Measurements from ENCODE around the gene CXCR4. TPM values are rescaled to one million over a fixed set of nuclear protein-coding genes. Genes with fewer than 3 reads are reported as not detected.

Gene CXCR4
- total and polyA plus RNA-seq, 2 donors (not counting 1 experiment from before 2014, with no cell fraction given) = 1,832 to 2,119 TPM

GRCh38 chr2:136130045-136130444 lies 12.1 kb upstream of the CXCR4 start:
- no peak overlapping the region for H2AFZ ChIP-seq (ENCODE audit: insufficient read depth, low read depth, low read length, poor library complexity, severe bottlenecking)
- DNase-seq (peak; percentile 18), ATAC-seq (ENCODE audit: low read depth) (no peak)
- 100% methylated on average over 2 of the region's 3 CpGs for WGBS (ENCODE audit: insufficient coverage)
- no peaks in the 10 kb centered on the region for H3K36me3 ChIP-seq (replicated peaks in 1 of 2; ENCODE audit: control extremely low read depth in 1 of 2, control insufficient read depth in 1 of 2, extremely low read depth in 1 of 2, insufficient read depth in 2 of 2, low read length in 1 of 2)
- Mint-ChIP-seq H3K9me3 (ENCODE audit: insufficient read depth) (no peaks in the 10 kb centered on the region), H3K27ac (peak overlapping the region; percentile 96), H3K27me3 (no peaks in the 10 kb centered on the region), H3K4me1 (peaks cover 94% of the 10 kb centered on the region), H3K4me3 (peak overlapping the region; percentile 83)
- peak overlapping the region; percentile 98 to 99 for H3K27ac ChIP-seq (ENCODE audit: low read length in 2 of 2)
- peaks cover 96 to 98% of the 10 kb centered on the region in 2 donors for H3K4me1 ChIP-seq (ENCODE audit: control insufficient read depth in 2 of 2, insufficient read depth in 2 of 2, low read length in 2 of 2)
- peak overlapping the region in 1 of 5 experiments; percentile 11 for H3K4me3 ChIP-seq (ENCODE audit: control extremely low read depth in 1 of 5, extremely low read depth in 1 of 5, insufficient read depth in 1 of 5, low read depth in 2 of 5, low read length in 4 of 5)
- H3K79me2 ChIP-seq (ENCODE audit: control insufficient read depth, insufficient read depth, low read length) = peaks cover 26% of the 10 kb centered on the region
- CTCF ChIA-PET = interaction anchor here (0.6 to 10.8 kb wide), 11 partner anchors 10 to 293 kb away, joined by 4 to 97 read pairs (median 10); no protein-coding TSS in a partner anchor
- peak overlapping the region; percentile 72 for H3K9ac ChIP-seq (ENCODE audit: low read length)
- intact Hi-C loops (cut with micrococcal nuclease) = loop anchor here (10.0 kb wide), 1 partner anchor 595 kb away; the partner anchor contains the start of genes R3HDM1 and ZRANB3
- H4K20me1 ChIP-seq (ENCODE audit: control insufficient read depth, insufficient read depth, low read length, poor library complexity, severe bottlenecking) = no peaks in the 10 kb centered on the region
- H3K9me3 ChIP-seq (ENCODE audit: control extremely low read depth in 1 of 3, control insufficient read depth in 2 of 3, insufficient read depth in 1 of 3, low read length in 2 of 3) = no peaks in the 10 kb centered on the region
- POLR2A ChIA-PET = interaction anchor here (1.5 to 15.5 kb wide), 8 partner anchors 14 to 252 kb away, joined by 6 to 405 read pairs (median 44); partner anchors contain the start of gene CXCR4
- no peaks in the 10 kb centered on the region for H3K27me3 ChIP-seq (replicated peaks in 1 of 4; ENCODE audit: control extremely low read depth in 1 of 4, control insufficient read depth in 3 of 4, insufficient read depth in 4 of 4, low read length in 3 of 4)
- no peak for TF ChIP-seq EZH2 (IDR thresholded peaks at IDR 0.05; ENCODE audit: borderline replicate concordance, insufficient read depth, low read depth, low read length, poor library complexity, severe bottlenecking)
- no peak for TF ChIP-seq CTCF (IDR thresholded peaks at IDR 0.05)
- peak overlapping the region; percentile 70 for H3K4me2 ChIP-seq (replicated peaks; ENCODE audit: low read depth, low read length, poor library complexity, severe bottlenecking)

- peak overlapping the region; percentile 98 to 99 for H3K27ac ChIP-seq (ENCODE audit: low read length in 2 of 2)
- Mint-ChIP-seq H3K27ac (peak overlapping the region; percentile 96), H3K4me3 (peak overlapping the region; percentile 83), H3K9me3 (ENCODE audit: insufficient read depth) (no peaks in the 10 kb centered on the region), H3K27me3 (no peaks in the 10 kb centered on the region), H3K4me1 (peaks cover 94% of the 10 kb centered on the region)
- WGBS (ENCODE audit: insufficient coverage) = 29% methylated on average over 3 of the region's 4 CpGs
- no peak for TF ChIP-seq CTCF (IDR thresholded peaks at IDR 0.05)
- H3K4me3 ChIP-seq (ENCODE audit: control extremely low read depth in 1 of 5, extremely low read depth in 1 of 5, insufficient read depth in 1 of 5, low read depth in 2 of 5, low read length in 4 of 5) = peak overlapping the region in 2 of 5 experiments; percentile 4 to 11
- POLR2A ChIA-PET = interaction anchor here (0.9 to 15.5 kb wide), 9 partner anchors 13 to 253 kb away, joined by 3 to 405 read pairs (median 39); partner anchors contain the start of gene CXCR4
- H4K20me1 ChIP-seq (ENCODE audit: control insufficient read depth, insufficient read depth, low read length, poor library complexity, severe bottlenecking) = no peaks in the 10 kb centered on the region
- H3K9me3 ChIP-seq (ENCODE audit: control extremely low read depth in 1 of 3, control insufficient read depth in 2 of 3, insufficient read depth in 1 of 3, low read length in 2 of 3) = no peaks in the 10 kb centered on the region
- CTCF ChIA-PET = interaction anchor here (0.6 to 10.8 kb wide), 11 partner anchors 10 to 294 kb away, joined by 4 to 97 read pairs (median 7); no protein-coding TSS in a partner anchor
- DNase-seq = peak; percentile 73
- H3K4me2 ChIP-seq (replicated peaks; ENCODE audit: low read depth, low read length, poor library complexity, severe bottlenecking) = peak overlapping the region; percentile 70
- H3K79me2 ChIP-seq (ENCODE audit: control insufficient read depth, insufficient read depth, low read length) = peaks cover 26% of the 10 kb centered on the region
- no peaks in the 10 kb centered on the region for H3K36me3 ChIP-seq (replicated peaks in 1 of 2; ENCODE audit: control extremely low read depth in 1 of 2, control insufficient read depth in 1 of 2, extremely low read depth in 1 of 2, insufficient read depth in 2 of 2, low read length in 1 of 2)
- peaks cover 96 to 98% of the 10 kb centered on the region in 2 donors for H3K4me1 ChIP-seq (ENCODE audit: control insufficient read depth in 2 of 2, insufficient read depth in 2 of 2, low read length in 2 of 2)
- no peaks in the 10 kb centered on the region for H3K27me3 ChIP-seq (replicated peaks in 1 of 4; ENCODE audit: control extremely low read depth in 1 of 4, control insufficient read depth in 3 of 4, insufficient read depth in 4 of 4, low read length in 3 of 4)
- no peak overlapping the region for H2AFZ ChIP-seq (ENCODE audit: insufficient read depth, low read depth, low read length, poor library complexity, severe bottlenecking)
- peak; percentile 2 for ATAC-seq (ENCODE audit: low read depth)
- peak overlapping the region; percentile 72 for H3K9ac ChIP-seq (ENCODE audit: low read length)
- intact Hi-C loops (cut with micrococcal nuclease) = loop anchor here (1.0 to 10.0 kb wide), 2 partner anchors 8 to 1865 kb away; no protein-coding TSS in a partner anchor
Measured at GRCh38 chr2:136129601-136130000, 11.7 kb upstream of the CXCR4 start.
